ENCODE results near the gene TLR3. TPM values are rescaled to one million over a fixed set of nuclear protein-coding genes. Genes with fewer than 3 reads are reported as not detected.

Gene TLR3
- total RNA-seq, 2 donors from 2014 or later, result 2.6 to 4.2 TPM

- no peaks in the 10 kb centered on the region for H3K27me3 ChIP-seq
- no peak for DNase-seq
- intact Hi-C loops (cut with DNase I), result no loop called here
- peak overlapping the region in 3 of 4 donors; percentile 1 to 68 (median 53) for H3K27ac ChIP-seq
- no peak overlapping the region for H3K4me3 ChIP-seq
- H3K9me3 ChIP-seq, result no peaks in the 10 kb centered on the region
- H3K4me1 ChIP-seq, result peaks cover 13% of the 10 kb centered on the region
- TF ChIP-seq CTCF (IDR thresholded peaks at IDR 0.05) (no peak), POLR2A (IDR thresholded peaks at IDR 0.05) (no peak)
- peak; percentile 78 for ATAC-seq
- no peaks in the 10 kb centered on the region for H3K36me3 ChIP-seq (replicated peaks in 1 of 2; ENCODE audit: insufficient read depth in 1 of 2, low read depth in 2 of 2)
Measured at GRCh38 chr4:186088523-186088922, 19.6 kb downstream of the TLR3 start.

GRCh38 chr4:186092296-186092695 lies 23.3 kb downstream of the TLR3 start:
- Histone ChIP-seq H3K9me3 (no peaks in the 10 kb centered on the region), H3K27ac (no peak overlapping the region), H3K4me3 (no peak overlapping the region), H3K4me1 (peaks cover 13% of the 10 kb centered on the region), H3K27me3 (no peaks in the 10 kb centered on the region), H3K36me3 (replicated peaks in 1 of 2; ENCODE audit: insufficient read depth in 1 of 2, low read depth in 2 of 2) (no peaks in the 10 kb centered on the region)
- WGBS, 2 donors, result 92 to 93% methylated on average over 16 of the region's 17 CpGs
- TF ChIP-seq POLR2A (IDR thresholded peaks at IDR 0.05), result no peak
- TF ChIP-seq CTCF (IDR thresholded peaks at IDR 0.05), result no peak
- intact Hi-C loops (cut with DNase I), result no loop called here
- DNase-seq (no peak), ATAC-seq (no peak)

GRCh38 chr4:186095406-186095805 lies 26.4 kb downstream of the TLR3 start:
- Histone ChIP-seq H3K27me3 (no peaks in the 10 kb centered on the region), H3K4me1 (no peaks in the 10 kb centered on the region), H3K36me3 (replicated peaks in 1 of 2; ENCODE audit: insufficient read depth in 1 of 2, low read depth in 2 of 2) (no peaks in the 10 kb centered on the region), H3K27ac (no peak overlapping the region), H3K4me3 (no peak overlapping the region), H3K9me3 (no peaks in the 10 kb centered on the region)
- intact Hi-C loops (cut with DNase I), result no loop called here
- DNase-seq, result no peak
- 35 to 50% methylated on average over 13 of the region's 13 CpGs for whole genome bisulfite sequencing, 2 donors
- TF ChIP-seq POLR2A (IDR thresholded peaks at IDR 0.05), result no peak
- TF ChIP-seq CTCF (IDR thresholded peaks at IDR 0.05), result no peak
- no peak for ATAC-seq

- intact Hi-C loops (cut with DNase I), result no loop called here
- no peak overlapping the region for H3K27ac ChIP-seq
- ATAC-seq, result peak; percentile 38
- H3K9me3 ChIP-seq, result no peaks in the 10 kb centered on the region
- H3K36me3 ChIP-seq (replicated peaks in 1 of 2; ENCODE audit: insufficient read depth in 1 of 2, low read depth in 2 of 2), result no peaks in the 10 kb centered on the region
- H3K4me1 ChIP-seq, result no peaks in the 10 kb centered on the region
- no peak overlapping the region for H3K4me3 ChIP-seq
- DNase-seq, result peak in 1 of 4 donors; percentile 18
- 83 to 86% methylated on average over 9 of the region's 9 CpGs for WGBS, 2 donors
- H3K27me3 ChIP-seq, result no peaks in the 10 kb centered on the region
- no peak for TF ChIP-seq CTCF (IDR thresholded peaks at IDR 0.05)
Measured at GRCh38 chr4:186096681-186097165, 27.8 kb downstream of the TLR3 start.

- no peaks in the 10 kb centered on the region for H3K27me3 ChIP-seq
- no peak for DNase-seq
Measured at GRCh38 chr4:186097386-186097785, 28.4 kb downstream of the TLR3 start.

More at GRCh38 chr4:186097386-186097785, 28.4 kb downstream of the TLR3 start:
- intact Hi-C loops (cut with DNase I), result no loop called here
- TF ChIP-seq CTCF (IDR thresholded peaks at IDR 0.05) (no peak), POLR2A (IDR thresholded peaks at IDR 0.05) (no peak)
- H3K9me3 ChIP-seq, result no peaks in the 10 kb centered on the region
- 68 to 76% methylated on average over 5 of the region's 5 CpGs for whole genome bisulfite sequencing, 2 donors
- no peak for ATAC-seq
- no peaks in the 10 kb centered on the region for H3K4me1 ChIP-seq
- H3K36me3 ChIP-seq (replicated peaks in 1 of 2; ENCODE audit: insufficient read depth in 1 of 2, low read depth in 2 of 2), result no peaks in the 10 kb centered on the region
- no peak overlapping the region for H3K27ac ChIP-seq
- H3K4me3 ChIP-seq, result no peak overlapping the region
